Vagina (tissue), 2 donors: Measurements from ENCODE around the gene INSYN1. TPM values are rescaled to one million over a fixed set of nuclear protein-coding genes. Genes with fewer than 3 reads are reported as not detected.

ENCODE experiments used
- DNase-seq, 2 donors: peaks; one replicate each; pipeline ENCODE4 v3.0.0-alpha.2; 2017; ENCODE audit errors: extremely low spot score in 2 of 2
- H3K27ac ChIP-seq: fragments of 200-600 bp; sonication (generic); one replicate; pipeline ENCODE4 v1.5.1; 2019
- H3K27me3 ChIP-seq: fragments of 200-600 bp; sonication (generic); one replicate; pipeline ENCODE4 v1.5.1; 2019
- H3K36me3 ChIP-seq, 2 donors: fragments of 200-600 bp; sonication (generic); one replicate each; pipeline ENCODE4 v1.5.1; 2017 to 2019
- H3K4me1 ChIP-seq: fragments of 200-600 bp; sonication (generic); one replicate; pipeline ENCODE4 v1.5.1; 2019
- H3K4me3 ChIP-seq, 2 donors: fragments of 200-600 bp; sonication (generic); 1 replicate in 1 of 2; 2 replicates in 1 of 2; pipeline ENCODE4 v1.5.1; 2016 to 2019
- H3K9me3 ChIP-seq: fragments of 200-600 bp; sonication (generic); one replicate; pipeline ENCODE4 v1.5.1; 2019
- POLR2A ChIP-seq, 2 donors: fragments of 450-650 bp; IDR thresholded peaks; one replicate each; pipeline ENCODE4 v1.6.1; 2017; ENCODE audit warnings: antibody characterized with exemption in 2 of 2, mild to moderate bottlenecking in 2 of 2, moderate library complexity in 2 of 2
- POLR2AphosphoS5 ChIP-seq, 2 donors: sonication (generic); formaldehyde crosslinking; IDR thresholded peaks; one replicate each; pipeline ENCODE4 v1.9.0; 2017; ENCODE audit warnings: antibody characterized with exemption in 2 of 2, mild to moderate bottlenecking in 2 of 2, low read depth in 1 of 2; ENCODE audit not compliant: insufficient read depth in 1 of 2
- intact Hi-C: fragments of 100-400 bp; cut with DNase I; formaldehyde crosslinking; loops from one replicate; pipeline ENCODE4 v1.15.1; 2023
- total RNA-seq: library from RNA; depleted of rRNA; stranded (reverse); fragments of >200 nt; gene quantifications from one replicate; pipeline ENCODE4 v1.2.3, GENCODE V29; 2016
- TF ChIP-seq, protein P1 (sequence below), 3 experiments: fragments of 450-650 bp in 2 of 3; fragments of 200-600 bp in 1 of 3; sonication (generic) in 1 of 3; IDR thresholded peaks; one replicate each; pipeline ENCODE4 v1.5.1; 2017 to 2019; ENCODE audit warnings: antibody characterized with exemption in 3 of 3, mild to moderate bottlenecking in 2 of 3, moderate library complexity in 2 of 3

Gene INSYN1
- total RNA-seq, 1 donor from 2014 or later = 5.6 TPM

GRCh38 chr15:73745073-73745472, 8.1 kb downstream of the INSYN1 start:
- Histone ChIP-seq H3K27ac (no peak overlapping the region), H3K9me3 (no peaks in the 10 kb centered on the region), H3K27me3 (no peaks in the 10 kb centered on the region), H3K4me1 (peaks cover 23% of the 10 kb centered on the region), H3K36me3 (no peaks in the 10 kb centered on the region), H3K4me3 (no peak overlapping the region)
- intact Hi-C loops = no loop called here
- TF ChIP-seq POLR2AphosphoS5 (IDR thresholded peaks at IDR 0.05; ENCODE audit: insufficient read depth in 1 of 2, low read depth in 1 of 2) (no peak), POLR2A (IDR thresholded peaks at IDR 0.05) (no peak)
- TF ChIP-seq, protein P1, sequence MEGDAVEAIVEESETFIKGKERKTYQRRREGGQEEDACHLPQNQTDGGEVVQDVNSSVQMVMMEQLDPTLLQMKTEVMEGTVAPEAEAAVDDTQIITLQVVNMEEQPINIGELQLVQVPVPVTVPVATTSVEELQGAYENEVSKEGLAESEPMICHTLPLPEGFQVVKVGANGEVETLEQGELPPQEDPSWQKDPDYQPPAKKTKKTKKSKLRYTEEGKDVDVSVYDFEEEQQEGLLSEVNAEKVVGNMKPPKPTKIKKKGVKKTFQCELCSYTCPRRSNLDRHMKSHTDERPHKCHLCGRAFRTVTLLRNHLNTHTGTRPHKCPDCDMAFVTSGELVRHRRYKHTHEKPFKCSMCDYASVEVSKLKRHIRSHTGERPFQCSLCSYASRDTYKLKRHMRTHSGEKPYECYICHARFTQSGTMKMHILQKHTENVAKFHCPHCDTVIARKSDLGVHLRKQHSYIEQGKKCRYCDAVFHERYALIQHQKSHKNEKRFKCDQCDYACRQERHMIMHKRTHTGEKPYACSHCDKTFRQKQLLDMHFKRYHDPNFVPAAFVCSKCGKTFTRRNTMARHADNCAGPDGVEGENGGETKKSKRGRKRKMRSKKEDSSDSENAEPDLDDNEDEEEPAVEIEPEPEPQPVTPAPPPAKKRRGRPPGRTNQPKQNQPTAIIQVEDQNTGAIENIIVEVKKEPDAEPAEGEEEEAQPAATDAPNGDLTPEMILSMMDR (IDR thresholded peaks at IDR 0.05) = no peak
- no peak for DNase-seq

DNA sequence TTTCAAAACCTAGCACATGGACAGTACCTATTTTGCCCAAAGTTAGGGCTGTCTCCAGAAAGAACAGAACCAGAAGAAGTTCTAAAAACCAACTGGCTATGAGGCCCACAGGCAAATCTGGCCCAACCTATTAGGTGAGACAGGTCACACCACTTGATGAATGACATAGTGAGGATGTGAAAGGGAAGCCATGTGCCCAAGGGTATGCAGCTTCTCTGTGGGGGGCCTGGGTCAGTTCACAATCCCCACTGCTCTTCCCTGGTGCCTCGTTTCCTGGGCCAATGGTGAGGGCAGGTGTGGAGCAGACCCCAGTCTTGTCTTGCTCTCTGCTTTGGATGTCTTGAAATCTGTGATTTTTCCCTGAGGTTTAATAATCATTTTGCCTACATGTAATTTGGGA, 8.9 kb downstream of the INSYN1 start:
- Histone ChIP-seq H3K4me1 (peaks cover 23% of the 10 kb centered on the region), H3K27me3 (no peaks in the 10 kb centered on the region), H3K9me3 (no peaks in the 10 kb centered on the region), H3K27ac (no peak overlapping the region), H3K36me3 (no peaks in the 10 kb centered on the region), H3K4me3 (no peak overlapping the region)
- intact Hi-C loops = no loop called here
- no peak for TF ChIP-seq POLR2A (IDR thresholded peaks at IDR 0.05)
- no peak for DNase-seq

- H3K9me3 ChIP-seq = no peaks in the 10 kb centered on the region
- H3K4me3 ChIP-seq = no peak overlapping the region
- no peak for TF ChIP-seq POLR2A (IDR thresholded peaks at IDR 0.05)
- TF ChIP-seq POLR2AphosphoS5 (IDR thresholded peaks at IDR 0.05; ENCODE audit: insufficient read depth in 1 of 2, low read depth in 1 of 2) = no peak
- TF ChIP-seq, protein P1 (IDR thresholded peaks at IDR 0.05) = no peak
- intact Hi-C loops = no loop called here
- peaks cover 23% of the 10 kb centered on the region for H3K4me1 ChIP-seq
- H3K36me3 ChIP-seq = no peaks in the 10 kb centered on the region
- H3K27ac ChIP-seq = no peak overlapping the region
- no peaks in the 10 kb centered on the region for H3K27me3 ChIP-seq
- DNase-seq = no peak
These were observed 11.8 kb downstream of the INSYN1 start for GRCh38 chr15:73741321-73741836.

DNA sequence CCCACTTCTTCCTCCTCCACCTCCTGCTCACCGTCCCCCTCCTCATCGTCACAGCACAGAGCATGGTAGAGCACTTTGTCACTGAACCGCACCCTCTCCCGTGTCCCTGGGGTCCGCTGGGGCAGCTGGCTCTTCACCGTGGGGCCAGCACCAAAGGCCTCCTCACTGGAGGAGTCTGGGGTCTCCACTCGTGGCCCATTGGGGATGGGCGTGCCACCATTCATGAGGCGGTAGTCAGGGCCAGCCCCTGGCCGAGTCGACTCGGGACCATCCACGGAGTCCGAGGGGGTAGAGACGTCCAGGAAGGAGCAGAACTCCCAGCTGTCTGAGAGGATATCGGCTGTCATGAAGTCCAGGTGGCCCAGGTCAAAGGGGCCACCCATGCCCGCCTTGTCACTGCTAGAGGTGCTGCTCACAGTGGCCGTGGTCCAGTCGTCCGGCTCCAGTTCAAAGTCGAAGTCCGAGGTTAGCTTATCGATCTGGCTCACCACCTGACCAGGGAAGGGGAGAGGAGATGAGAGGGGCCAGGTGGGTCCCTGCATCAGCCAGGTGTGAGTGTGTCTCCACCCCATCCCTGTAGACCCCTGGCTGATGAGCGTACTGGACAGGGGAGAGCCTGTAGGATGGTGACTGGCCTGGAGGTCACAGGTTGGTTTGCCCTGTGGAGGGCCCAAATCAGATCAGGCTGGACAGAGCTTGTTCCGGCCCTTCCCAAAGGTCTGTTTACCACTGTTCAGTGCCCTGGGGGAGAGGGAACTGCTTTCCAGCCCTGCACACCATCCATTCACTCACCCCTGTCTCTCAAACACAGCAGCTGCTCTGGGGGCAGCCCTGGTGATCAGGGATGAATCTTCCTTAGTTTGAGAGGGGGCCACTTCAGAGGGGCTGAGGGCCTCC, 12.8 kb downstream of the INSYN1 start:
- Histone ChIP-seq H3K4me1 (peaks cover 23% of the 10 kb centered on the region), H3K4me3 (no peak overlapping the region), H3K27ac (no peak overlapping the region), H3K27me3 (no peaks in the 10 kb centered on the region), H3K36me3 (no peaks in the 10 kb centered on the region), H3K9me3 (no peaks in the 10 kb centered on the region)
- DNase-seq = no peak
- intact Hi-C loops = no loop called here
- no peak for TF ChIP-seq POLR2A (IDR thresholded peaks at IDR 0.05)
- no peak for TF ChIP-seq POLR2AphosphoS5 (IDR thresholded peaks at IDR 0.05; ENCODE audit: insufficient read depth in 1 of 2, low read depth in 1 of 2)
- TF ChIP-seq, protein P1 (IDR thresholded peaks at IDR 0.05) = no peak

DNA sequence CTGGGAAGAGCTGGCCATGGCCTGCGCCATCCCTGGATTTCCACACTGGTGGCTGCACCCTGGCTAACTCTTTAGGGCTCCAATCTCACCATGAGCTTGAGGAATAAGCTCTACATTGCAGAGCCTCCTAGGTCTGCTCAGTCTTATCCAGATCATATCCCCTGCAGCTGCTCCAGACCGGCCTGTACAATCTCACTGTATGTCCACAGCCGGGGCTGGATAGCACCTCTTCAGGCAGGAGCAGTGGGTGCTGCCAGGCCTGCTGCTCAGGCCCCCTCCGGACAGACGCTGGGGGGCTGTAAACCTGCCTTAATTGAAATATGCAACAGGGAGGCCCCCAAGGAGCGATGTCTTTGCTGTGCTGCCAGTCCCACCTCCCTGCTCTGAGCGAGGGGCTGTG, 15.6 kb downstream of the INSYN1 start:
- no peaks in the 10 kb centered on the region for H3K9me3 ChIP-seq
- peaks cover 14% of the 10 kb centered on the region for H3K4me1 ChIP-seq
- H3K27me3 ChIP-seq = no peaks in the 10 kb centered on the region
- intact Hi-C loops = no loop called here
- H3K36me3 ChIP-seq = no peaks in the 10 kb centered on the region
- no peak overlapping the region for H3K4me3 ChIP-seq
- no peak overlapping the region for H3K27ac ChIP-seq
- TF ChIP-seq POLR2A (IDR thresholded peaks at IDR 0.05) (no peak), POLR2AphosphoS5 (IDR thresholded peaks at IDR 0.05; ENCODE audit: insufficient read depth in 1 of 2, low read depth in 1 of 2) (no peak)
- TF ChIP-seq, protein P1 (IDR thresholded peaks at IDR 0.05) = no peak
- DNase-seq = no peak
